CD14-positive monocyte (primary cell): Measurements from ENCODE around the gene ACTBL2. TPM values are rescaled to one million over a fixed set of nuclear protein-coding genes. Genes with fewer than 3 reads are reported as not detected.

Experiments used
- DNase-seq, 3 donors: peaks; one replicate each; pipeline ENCODE4 v3.0.0-alpha.2; 2011 to 2022
- H2AFZ ChIP-seq: 2 replicates; pipeline ENCODE4 v1.6.0; 2012; ENCODE audit warnings: mild to moderate bottlenecking, low read depth, low read length, inconsistent platforms; ENCODE audit not compliant: insufficient read depth, poor library complexity, severe bottlenecking
- H3K27ac ChIP-seq, 2 donors: 1 replicate in 1 of 2; 2 replicates in 1 of 2; pipeline ENCODE4 v1.5.1; 2012 to 2013; ENCODE audit warnings: low read length in 2 of 2, control low read depth in 1 of 2, inconsistent platforms in 1 of 2, low read depth in 1 of 2, mild to moderate bottlenecking in 1 of 2
- H3K27me3 ChIP-seq, 2 donors: one replicate each; pipeline versions ENCODE4 v1.6.0 to v1.6.1; 2011 to 2013; ENCODE audit warnings: low read length in 2 of 2; ENCODE audit not compliant: control insufficient read depth in 2 of 2, insufficient read depth in 2 of 2
- H3K36me3 ChIP-seq, 2 donors: replicated peaks in 1 of 2; 1 replicate in 1 of 2; 2 replicates in 1 of 2; pipeline versions ENCODE4 v1.5.1 to v1.6.1; 2012 to 2013; ENCODE audit warnings: low read length in 2 of 2, control low read depth in 1 of 2, inconsistent platforms in 1 of 2, mild to moderate bottlenecking in 1 of 2; ENCODE audit not compliant: insufficient read depth in 2 of 2, control insufficient read depth in 1 of 2
- H3K4me1 ChIP-seq, 2 donors: 1 replicate in 1 of 2; 2 replicates in 1 of 2; pipeline versions ENCODE4 v1.5.1 to v1.6.1; 2012 to 2013; ENCODE audit warnings: low read length in 2 of 2, control low read depth in 1 of 2, inconsistent platforms in 1 of 2, mild to moderate bottlenecking in 1 of 2, moderate library complexity in 1 of 2; ENCODE audit not compliant: insufficient read depth in 2 of 2, control insufficient read depth in 1 of 2
- H3K4me2 ChIP-seq: replicated peaks from 2 replicates; pipeline ENCODE3; 2012; ENCODE audit warnings: low read length, moderate library complexity, mild to moderate bottlenecking; ENCODE audit not compliant: poor library complexity, severe bottlenecking; ENCODE audit errors: extremely low read depth
- H3K4me3 ChIP-seq, 3 experiments: fragments of 200-600 bp in 1 of 3; sonication (generic) in 1 of 3; replicated peaks in 1 of 3; 1 replicate in 2 of 3; 2 replicates in 1 of 3; pipeline ENCODE4 v1.5.1; 2011 to 2013; ENCODE audit warnings: low read length in 3 of 3, mild to moderate bottlenecking in 3 of 3, control low read depth in 2 of 3, low read depth in 2 of 3, inconsistent platforms in 1 of 3, moderate library complexity in 1 of 3
- H3K79me2 ChIP-seq: 2 replicates; pipeline ENCODE4 v1.6.0; 2012; ENCODE audit warnings: mild to moderate bottlenecking, control low read depth, inconsistent platforms, low read length, moderate library complexity; ENCODE audit not compliant: insufficient read depth
- H3K9ac ChIP-seq: 2 replicates; pipeline ENCODE4 v1.6.0; 2017; ENCODE audit warnings: low read length, mild to moderate bottlenecking; ENCODE audit not compliant: insufficient read depth, poor library complexity, severe bottlenecking
- H3K9me3 ChIP-seq, 2 donors: replicated peaks in 1 of 2; 1 replicate in 1 of 2; 2 replicates in 1 of 2; pipeline versions ENCODE4 v1.5.1 to v1.6.1; 2012 to 2013; ENCODE audit warnings: low read length in 2 of 2, control low read depth in 1 of 2; ENCODE audit not compliant: control insufficient read depth in 1 of 2, insufficient read depth in 1 of 2
- H4K20me1 ChIP-seq: 2 replicates; pipeline ENCODE4 v1.6.0; 2012; ENCODE audit warnings: mild to moderate bottlenecking, low read length, control low read depth, moderate library complexity; ENCODE audit not compliant: insufficient read depth
- H3K27ac Mint-ChIP-seq, 7 donors: one replicate each; pipeline ENCODE4 v1.8.0; 2020; ENCODE audit warnings: mild to moderate bottlenecking in 7 of 7, mixed read lengths in 7 of 7, moderate library complexity in 6 of 7, inconsistent platforms in 2 of 7
- H3K27me3 Mint-ChIP-seq, 3 donors: one replicate each; pipeline ENCODE4 v1.8.0; 2021 to 2022; ENCODE audit warnings: low read depth in 3 of 3, mild to moderate bottlenecking in 3 of 3, mixed read lengths in 3 of 3, moderate library complexity in 3 of 3, inconsistent platforms in 1 of 3
- H3K36me3 Mint-ChIP-seq, 2 donors: one replicate each; pipeline ENCODE4 v1.8.0; 2020; ENCODE audit warnings: mixed read lengths in 2 of 2, inconsistent platforms in 1 of 2, mild to moderate bottlenecking in 1 of 2
- H3K4me1 Mint-ChIP-seq: one replicate; pipeline ENCODE4 v1.8.0; 2020; ENCODE audit warnings: mild to moderate bottlenecking, mixed read lengths
- H3K4me3 Mint-ChIP-seq, 2 donors: one replicate each; pipeline ENCODE4 v1.8.0; 2020; ENCODE audit warnings: mild to moderate bottlenecking in 2 of 2, mixed read lengths in 2 of 2, moderate library complexity in 1 of 2
- H3K9me3 Mint-ChIP-seq, 7 donors: one replicate each; pipeline ENCODE4 v1.8.0; 2020 to 2022; ENCODE audit warnings: mixed read lengths in 7 of 7, mild to moderate bottlenecking in 6 of 7, moderate library complexity in 6 of 7, inconsistent platforms in 2 of 7
- WGBS: methylation state at CpG from one replicate; pipeline ENCODE4 v1.1.5; 2013; ENCODE audit warnings: missing lambda C conversion rate; ENCODE audit not compliant: insufficient coverage; 5-methylcytosine and 5-hydroxymethylcytosine counted together
- intact Hi-C, 2 donors: fragments of 100-400 bp; cut with micrococcal nuclease; formaldehyde crosslinking; loops; one replicate each; pipeline versions ENCODE4 v1.15.0 to v1.15.1; 2023
- polyA plus RNA-seq, 3 donors: library from polyadenylated mRNA; depleted of rRNA in 1 of 3; unstranded in 2 of 3; stranded (reverse) in 1 of 3; fragments of 300-500 nt in 2 of 3; fragments of >200 nt in 1 of 3; fragmentation: Illumina TruSeq in 2 of 3; gene quantifications; 1 replicate in 2 of 3; 2 replicates in 1 of 3; pipeline ENCODE4 v1.2.3, GENCODE V29; 2012 to 2021
- TF ChIP-seq, protein P1 (sequence below): fragments of 200-600 bp; IDR thresholded peaks from one replicate; pipeline ENCODE4 v1.8.0; 2022; ENCODE audit warnings: antibody characterized with exemption, mild to moderate bottlenecking

The ACTBL2 gene
- polyA plus RNA-seq, 3 donors: not detected

GRCh38 chr5:57470339-57470738, 12.3 kb downstream of the ACTBL2 start:
- peaks cover 0 to 6% (median 2%) of the 10 kb centered on the region in 7 donors for H3K9me3 Mint-ChIP-seq
- H3K4me3 ChIP-seq: no peak overlapping the region
- no peak overlapping the region for H3K9ac ChIP-seq
- no peaks in the 10 kb centered on the region for H3K79me2 ChIP-seq
- intact Hi-C loops: no loop called here
- no peaks in the 10 kb centered on the region for H4K20me1 ChIP-seq
- no peak overlapping the region for H3K27ac Mint-ChIP-seq
- no peak overlapping the region for H3K4me2 ChIP-seq
- no peaks in the 10 kb centered on the region for H3K4me1 ChIP-seq
- H3K27me3 Mint-ChIP-seq: peaks cover 0 to 2% (median 0%) of the 10 kb centered on the region in 3 donors
- no peaks in the 10 kb centered on the region for H3K4me1 Mint-ChIP-seq
- DNase-seq: no peak
- WGBS: 80% methylated on average over 1 of the region's 1 CpG
- H3K36me3 ChIP-seq: no peaks in the 10 kb centered on the region
- no peaks in the 10 kb centered on the region for H3K9me3 ChIP-seq
- TF ChIP-seq, protein P1, sequence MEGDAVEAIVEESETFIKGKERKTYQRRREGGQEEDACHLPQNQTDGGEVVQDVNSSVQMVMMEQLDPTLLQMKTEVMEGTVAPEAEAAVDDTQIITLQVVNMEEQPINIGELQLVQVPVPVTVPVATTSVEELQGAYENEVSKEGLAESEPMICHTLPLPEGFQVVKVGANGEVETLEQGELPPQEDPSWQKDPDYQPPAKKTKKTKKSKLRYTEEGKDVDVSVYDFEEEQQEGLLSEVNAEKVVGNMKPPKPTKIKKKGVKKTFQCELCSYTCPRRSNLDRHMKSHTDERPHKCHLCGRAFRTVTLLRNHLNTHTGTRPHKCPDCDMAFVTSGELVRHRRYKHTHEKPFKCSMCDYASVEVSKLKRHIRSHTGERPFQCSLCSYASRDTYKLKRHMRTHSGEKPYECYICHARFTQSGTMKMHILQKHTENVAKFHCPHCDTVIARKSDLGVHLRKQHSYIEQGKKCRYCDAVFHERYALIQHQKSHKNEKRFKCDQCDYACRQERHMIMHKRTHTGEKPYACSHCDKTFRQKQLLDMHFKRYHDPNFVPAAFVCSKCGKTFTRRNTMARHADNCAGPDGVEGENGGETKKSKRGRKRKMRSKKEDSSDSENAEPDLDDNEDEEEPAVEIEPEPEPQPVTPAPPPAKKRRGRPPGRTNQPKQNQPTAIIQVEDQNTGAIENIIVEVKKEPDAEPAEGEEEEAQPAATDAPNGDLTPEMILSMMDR: no peak
- H3K27me3 ChIP-seq: no peaks in the 10 kb centered on the region
- no peak overlapping the region for H3K4me3 Mint-ChIP-seq
- H2AFZ ChIP-seq: no peak overlapping the region
- H3K27ac ChIP-seq: no peak overlapping the region
- H3K36me3 Mint-ChIP-seq: no peaks in the 10 kb centered on the region

- peaks cover 0 to 6% (median 2%) of the 10 kb centered on the region in 7 donors for H3K9me3 Mint-ChIP-seq
- 100% methylated on average over 1 of the region's 5 CpGs for WGBS
- H2AFZ ChIP-seq: no peak overlapping the region
- no peaks in the 10 kb centered on the region for H3K36me3 ChIP-seq
- TF ChIP-seq, protein P1: no peak
- H3K4me1 Mint-ChIP-seq: no peaks in the 10 kb centered on the region
- H3K4me3 ChIP-seq: no peak overlapping the region
- no peak overlapping the region for H3K27ac Mint-ChIP-seq
- H3K4me3 Mint-ChIP-seq: no peak overlapping the region
- intact Hi-C loops: no loop called here
- no peaks in the 10 kb centered on the region for H3K79me2 ChIP-seq
- no peak overlapping the region for H3K27ac ChIP-seq
- no peaks in the 10 kb centered on the region for H3K36me3 Mint-ChIP-seq
- no peaks in the 10 kb centered on the region for H3K4me1 ChIP-seq
- H3K4me2 ChIP-seq: no peak overlapping the region
- H3K27me3 Mint-ChIP-seq: peaks cover 0 to 2% (median 0%) of the 10 kb centered on the region in 3 donors
- no peaks in the 10 kb centered on the region for H3K9me3 ChIP-seq
- H3K9ac ChIP-seq: no peak overlapping the region
- no peaks in the 10 kb centered on the region for H4K20me1 ChIP-seq
- DNase-seq: no peak
- no peaks in the 10 kb centered on the region for H3K27me3 ChIP-seq
These were observed 14.0 kb downstream of the ACTBL2 start for GRCh38 chr5:57468481-57469163.
